ENCODE data around the gene EXOSC5.
"Not testable (repeated sequence)": the region's sequence is repeated elsewhere in the genome, so short reads cannot be mapped to it uniquely, and the experiment has no call there.

Gene EXOSC5

DNA sequence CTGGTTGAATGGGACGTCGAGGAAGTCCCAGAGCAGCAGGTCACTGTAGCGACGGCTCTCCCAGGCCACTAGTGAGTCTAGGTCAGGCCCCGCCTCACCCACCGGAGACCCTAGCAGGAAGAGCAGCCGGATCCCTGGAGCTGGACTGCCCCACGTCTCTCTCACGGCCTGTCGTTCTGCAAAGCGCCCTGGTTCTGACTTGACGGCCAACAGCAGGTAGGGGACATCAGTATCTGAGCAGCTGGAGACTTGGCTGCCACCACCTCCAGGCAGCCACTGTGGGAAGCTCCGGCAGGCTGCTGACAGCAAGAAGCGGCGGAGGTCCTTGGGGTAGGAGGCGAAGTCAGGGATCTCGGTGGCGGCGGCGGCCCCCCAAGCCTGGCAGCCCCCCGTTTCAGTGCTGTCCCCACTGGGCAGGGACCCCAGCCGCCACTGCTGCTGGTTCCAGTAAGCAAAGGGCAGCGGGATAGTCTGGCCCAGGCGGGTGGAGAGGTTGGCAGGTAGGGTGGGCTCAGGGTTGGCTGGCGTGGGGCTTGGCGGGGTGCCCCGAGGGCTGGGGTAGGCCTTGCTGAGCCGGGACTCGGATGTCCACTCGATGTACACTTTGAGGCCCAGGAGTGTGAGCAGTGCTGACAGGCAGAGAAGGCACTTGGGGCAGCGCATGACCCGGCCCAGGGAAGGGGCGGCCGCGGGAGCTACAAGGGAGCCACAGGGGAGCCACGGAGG, 29.1 kb upstream of the EXOSC5 start:
- no peak for DNase-seq

DNA sequence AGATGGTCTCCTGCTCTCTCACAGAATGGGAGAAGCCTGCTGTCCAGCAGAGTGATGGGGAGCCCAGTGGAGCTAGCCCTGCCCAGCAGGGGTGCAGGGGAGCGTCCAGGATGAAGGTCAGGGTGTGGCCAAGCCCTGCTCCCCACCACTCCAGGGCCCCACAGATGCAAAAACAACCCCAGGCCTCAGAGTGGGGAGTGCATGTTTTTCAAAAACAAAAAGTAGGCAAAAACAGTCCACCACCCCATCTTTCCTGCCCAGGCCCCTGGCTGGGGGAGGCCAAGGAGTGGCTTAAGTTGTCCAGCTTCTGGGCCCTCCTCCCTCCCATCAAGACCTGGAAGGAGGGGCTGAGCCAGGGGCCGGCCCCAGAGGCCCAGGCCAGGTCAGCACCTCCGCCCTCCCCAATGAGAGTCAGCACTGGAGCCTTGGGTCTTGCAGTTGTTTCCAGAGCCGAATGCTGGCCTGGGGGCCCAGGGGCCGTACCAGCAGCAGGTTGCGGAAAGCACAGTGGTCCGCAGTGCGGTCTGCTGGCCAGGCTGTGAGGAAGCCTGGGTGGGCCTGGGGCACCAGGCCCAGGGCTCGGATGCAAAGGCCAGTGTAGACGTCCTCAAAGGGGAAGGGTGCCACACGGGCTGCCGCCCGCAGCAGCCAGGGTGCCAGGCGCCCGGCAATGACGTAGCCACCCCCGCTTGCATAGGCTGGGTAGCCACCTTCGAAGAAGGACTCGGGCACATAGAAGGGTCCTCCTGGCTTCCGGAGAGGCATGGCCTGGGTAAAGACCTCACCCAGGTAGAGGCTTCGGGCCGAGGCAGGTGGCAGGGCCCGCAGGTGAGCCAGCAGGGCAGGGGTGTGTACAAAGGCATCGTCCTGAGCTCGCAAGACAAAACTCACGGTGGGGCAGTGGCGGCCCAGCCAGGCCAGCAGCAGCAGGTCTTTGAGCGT, 28.3 kb upstream of the EXOSC5 start:
- no peak for DNase-seq

GRCh38 chr19:41424335-41425173, 27.4 kb upstream of the EXOSC5 start:
- no peak for DNase-seq

- no peak for DNase-seq
Measured at GRCh38 chr19:41422955-41423354, 25.8 kb upstream of the EXOSC5 start.

DNA sequence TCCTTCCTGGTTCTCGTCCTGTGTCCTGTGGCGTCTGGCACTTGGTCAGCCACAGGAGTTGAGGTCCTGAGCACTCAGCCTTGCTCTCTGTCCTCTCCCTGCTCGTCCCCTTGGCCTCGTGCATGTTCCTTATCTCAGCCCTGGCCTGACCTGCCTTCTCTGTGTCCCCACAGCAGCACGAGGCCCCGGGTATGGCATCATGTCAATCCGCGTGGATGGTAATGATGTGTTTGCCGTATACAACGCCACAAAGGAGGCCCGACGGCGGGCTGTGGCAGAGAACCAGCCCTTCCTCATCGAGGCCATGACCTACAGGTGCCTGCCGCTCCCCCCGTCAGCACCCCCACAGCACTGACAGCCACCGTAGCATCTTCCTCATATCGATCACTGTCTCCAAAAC, 25.3 kb upstream of the EXOSC5 start:
- DNase-seq: no peak

DNA sequence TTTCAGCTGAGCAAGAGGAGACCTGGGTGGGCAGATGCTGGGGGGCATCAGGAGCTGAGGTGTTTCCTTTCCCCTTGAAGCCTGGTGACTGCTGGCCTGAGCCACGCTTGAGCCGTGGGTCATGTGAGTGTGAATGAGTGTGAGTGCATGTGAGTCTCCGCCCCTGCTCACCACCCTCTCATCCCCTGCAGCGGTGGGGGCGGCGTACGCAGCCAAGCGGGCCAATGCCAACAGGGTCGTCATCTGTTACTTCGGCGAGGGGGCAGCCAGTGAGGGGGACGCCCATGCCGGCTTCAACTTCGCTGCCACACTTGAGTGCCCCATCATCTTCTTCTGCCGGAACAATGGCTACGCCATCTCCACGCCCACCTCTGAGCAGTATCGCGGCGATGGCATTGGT, 24.8 kb upstream of the EXOSC5 start:
- DNase-seq: no peak

- no peak for DNase-seq
Measured at GRCh38 chr19:41421314-41421713, 24.2 kb upstream of the EXOSC5 start.

DNA sequence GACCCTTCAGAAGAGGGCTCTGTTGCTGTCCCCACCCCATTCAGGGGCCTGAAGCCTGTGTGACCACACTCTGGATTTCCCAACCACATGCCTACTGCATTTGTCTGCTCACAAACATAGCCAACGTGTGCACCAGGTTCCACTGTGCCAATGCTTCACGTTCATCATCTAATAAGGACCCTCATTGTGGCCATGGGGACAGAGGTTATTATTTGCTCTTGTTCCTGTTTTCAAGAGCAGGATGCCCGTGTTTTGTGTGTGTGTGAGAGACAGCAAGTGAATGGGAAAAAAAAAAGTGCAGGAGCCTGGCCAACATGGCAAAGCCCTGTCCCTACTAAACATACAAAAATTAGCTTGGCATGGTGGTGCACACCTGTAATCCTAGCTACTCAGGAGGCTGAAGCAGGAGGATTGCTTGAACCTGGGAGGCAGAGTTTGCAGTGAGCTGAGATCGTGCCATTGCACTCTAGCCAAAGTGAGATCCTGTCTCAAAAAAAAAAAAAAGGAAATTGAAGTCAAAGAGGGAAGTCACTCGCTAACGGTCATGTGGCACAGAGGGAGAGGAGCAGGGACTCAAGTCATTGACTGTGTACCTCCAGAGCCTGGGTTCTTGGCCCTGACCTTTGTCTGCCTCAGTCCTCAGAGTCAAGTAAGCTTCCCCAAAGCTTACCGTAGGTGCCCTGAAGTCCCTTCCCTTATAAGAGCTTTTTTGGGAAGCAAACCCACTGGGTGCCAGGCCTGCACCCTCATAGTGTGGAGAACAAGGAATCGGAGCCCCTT, 23.1 kb upstream of the EXOSC5 start:
- DNase-seq: no peak

DNA sequence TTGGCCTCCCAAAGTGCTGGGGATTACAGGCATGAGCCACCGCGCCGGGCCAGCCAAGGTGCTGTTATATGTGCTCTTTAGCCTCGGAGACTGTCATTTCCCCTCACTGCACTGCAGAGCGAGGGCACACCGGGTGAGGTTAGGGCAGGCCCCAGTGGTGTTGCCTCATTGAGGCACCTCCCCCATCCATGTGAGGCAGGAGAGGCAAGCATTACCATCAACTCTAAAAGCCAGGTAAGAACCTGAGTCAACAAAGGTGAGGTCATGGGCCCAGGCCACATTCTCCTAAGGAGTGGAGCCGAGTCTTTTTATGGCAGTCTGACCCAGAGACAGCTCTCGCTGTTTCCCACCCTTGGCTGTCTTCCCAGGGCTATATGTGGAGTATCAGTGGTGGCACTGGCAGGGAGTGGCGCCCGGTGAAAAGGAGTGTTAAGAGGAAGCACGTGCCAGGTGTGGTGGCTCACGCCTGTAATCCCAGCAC, 19.1 kb upstream of the EXOSC5 start:
- DNase-seq: peak; percentile 64

DNA sequence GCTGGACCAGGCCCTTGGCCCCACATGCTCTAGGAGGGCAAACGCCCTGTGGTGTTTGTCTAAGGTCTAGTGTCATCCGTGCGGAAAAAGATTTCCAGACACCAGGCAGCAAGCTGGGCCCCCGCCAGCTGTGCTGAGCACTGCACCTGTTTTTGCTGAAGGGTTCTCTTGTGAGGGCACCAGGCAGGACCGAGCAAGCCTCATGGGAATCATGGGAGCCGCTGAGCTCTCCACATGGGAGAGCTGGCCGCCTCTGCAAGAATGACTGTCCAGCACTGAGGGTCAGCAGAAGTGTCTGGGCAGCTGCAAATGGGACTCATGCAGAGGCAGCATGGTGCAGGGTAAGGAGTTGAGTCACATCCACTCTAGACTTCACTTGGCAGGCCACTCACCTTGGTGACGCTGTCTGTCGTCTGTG, 18.0 kb upstream of the EXOSC5 start:
- no peak for DNase-seq

DNA sequence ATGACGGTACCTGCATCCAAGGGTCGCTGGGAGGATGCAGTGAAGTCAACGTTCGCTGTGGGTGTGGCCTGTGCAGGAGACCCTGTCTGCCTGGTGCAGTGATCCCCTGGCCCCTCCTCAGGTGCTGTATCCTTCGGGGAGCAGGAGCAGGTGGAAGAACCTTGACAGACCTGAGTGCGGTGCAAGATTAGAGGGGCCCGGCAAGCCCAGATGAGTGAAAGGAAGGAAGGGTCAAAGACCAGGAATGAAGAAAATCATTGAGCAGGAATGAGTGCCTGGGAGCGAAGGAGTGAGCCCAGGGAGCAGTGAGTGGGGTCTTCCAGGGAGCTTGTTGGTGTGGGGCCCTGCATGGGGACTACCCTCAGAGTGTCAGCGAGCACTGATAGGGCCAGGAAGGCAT, 17.3 kb upstream of the EXOSC5 start:
- no peak for DNase-seq

- DNase-seq: no peak
Measured at GRCh38 chr19:41413947-41414346, 16.8 kb upstream of the EXOSC5 start.

DNA sequence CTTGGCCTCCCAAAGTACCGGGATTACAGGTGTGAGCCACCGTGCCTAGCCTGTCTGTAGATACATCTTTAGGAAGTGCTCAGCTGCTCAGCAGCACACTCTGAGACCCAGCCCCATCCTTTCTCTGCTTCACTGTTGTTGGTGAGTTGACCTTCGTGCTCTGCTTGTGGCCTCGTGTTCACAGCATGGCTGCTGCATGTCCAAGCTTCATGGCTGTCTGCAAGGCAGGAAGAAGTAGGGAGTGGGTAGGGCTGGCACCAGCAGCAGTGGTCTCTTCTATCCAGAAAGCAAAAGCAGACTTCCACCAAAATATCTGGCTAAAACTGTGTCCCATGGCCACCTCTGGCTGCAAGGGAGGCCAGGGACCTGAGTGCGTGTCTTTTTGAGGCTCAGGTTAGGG, 15.8 kb upstream of the EXOSC5 start:
- DNase-seq: no peak

DNA sequence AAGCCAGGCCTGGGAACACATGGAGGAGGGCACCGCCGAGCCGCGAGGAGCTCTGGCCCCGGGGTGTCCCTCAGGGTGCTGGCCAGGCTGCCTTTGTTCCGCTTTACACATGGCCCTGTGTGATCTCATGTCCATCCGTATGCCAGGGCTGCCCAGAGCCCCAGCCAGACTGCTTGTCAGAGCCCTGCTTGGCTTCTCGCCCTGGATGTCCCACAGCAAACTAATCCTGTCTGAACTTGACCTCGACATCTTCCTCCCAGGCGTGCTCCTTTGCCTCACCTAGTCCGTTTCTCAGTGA, 14.8 kb upstream of the EXOSC5 start:
- no peak for DNase-seq

- DNase-seq: no peak
Measured at GRCh38 chr19:41411100-41411967, 14.2 kb upstream of the EXOSC5 start.

DNA sequence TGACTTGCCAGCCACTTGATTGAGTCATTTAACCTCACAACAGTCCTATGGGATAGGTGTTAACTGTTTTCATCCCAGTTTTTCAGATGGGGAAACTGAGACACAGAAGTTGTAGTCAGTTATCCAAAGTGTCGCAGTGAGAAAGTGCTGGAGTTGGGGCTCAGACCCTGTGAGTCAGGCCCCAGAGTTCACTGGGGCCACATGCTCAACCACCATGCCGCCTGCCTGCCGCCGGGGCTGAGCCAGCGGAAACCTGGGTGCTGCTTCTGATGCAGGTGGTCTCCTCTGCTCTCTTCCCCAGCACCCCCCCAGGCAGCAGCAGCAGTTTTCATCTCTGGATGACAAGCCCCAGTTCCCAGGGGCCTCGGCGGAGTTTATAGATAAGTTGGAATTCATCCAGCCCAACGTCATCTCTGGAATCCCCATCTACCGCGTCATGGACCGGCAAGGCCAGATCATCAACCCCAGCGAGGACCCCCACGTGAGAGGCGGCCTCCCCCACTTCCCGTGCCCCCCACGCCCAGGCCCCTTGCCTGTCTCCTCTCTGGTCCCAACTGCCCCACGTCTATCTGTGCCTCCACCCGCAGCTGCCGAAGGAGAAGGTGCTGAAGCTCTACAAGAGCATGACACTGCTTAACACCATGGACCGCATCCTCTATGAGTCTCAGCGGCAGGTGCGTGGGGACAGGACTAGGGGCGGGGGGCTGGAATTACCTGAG, 13.3 kb upstream of the EXOSC5 start:
- DNase-seq: no peak

DNA sequence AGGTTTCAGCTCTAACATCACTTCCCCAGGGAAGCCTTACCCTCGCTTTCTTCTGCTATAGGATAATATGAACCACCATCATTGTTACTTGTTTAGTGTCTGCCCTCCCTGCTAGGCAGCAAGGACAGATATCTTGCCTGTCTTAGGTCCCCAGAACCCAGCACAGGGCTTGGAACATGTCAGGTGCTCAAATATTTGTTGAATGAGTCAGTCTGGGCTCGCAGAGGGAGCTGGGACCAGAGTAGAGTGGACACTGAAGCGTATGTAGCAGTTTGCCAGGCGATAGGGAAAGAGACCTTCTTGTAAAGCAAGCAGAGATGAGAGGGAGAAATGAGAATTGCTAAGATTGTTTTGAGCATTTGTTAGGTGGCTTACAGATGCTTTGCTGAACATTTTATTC, 12.1 kb upstream of the EXOSC5 start:
- DNase-seq: peak; percentile 94

DNA sequence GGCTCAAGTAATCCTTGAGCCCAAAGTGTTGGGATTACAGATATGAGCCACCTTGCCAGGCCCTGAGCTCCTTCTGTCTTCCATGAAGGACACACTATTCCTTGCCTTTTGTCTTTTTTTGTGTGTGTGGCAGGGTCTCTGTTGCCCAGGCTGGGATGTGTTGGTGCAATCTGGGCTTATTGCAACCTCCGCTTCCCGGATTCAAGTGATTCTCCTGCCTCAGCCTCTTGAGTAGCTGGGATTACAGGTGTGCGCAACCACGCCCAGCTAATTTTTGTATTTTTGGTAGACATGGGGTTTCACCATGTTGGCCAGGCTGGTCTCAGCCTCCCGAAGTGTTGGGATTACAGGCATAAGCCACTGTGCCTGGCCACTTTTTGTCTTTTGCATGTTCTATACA, 11.7 kb upstream of the EXOSC5 start:
- DNase-seq: not testable (repeated sequence)

DNA sequence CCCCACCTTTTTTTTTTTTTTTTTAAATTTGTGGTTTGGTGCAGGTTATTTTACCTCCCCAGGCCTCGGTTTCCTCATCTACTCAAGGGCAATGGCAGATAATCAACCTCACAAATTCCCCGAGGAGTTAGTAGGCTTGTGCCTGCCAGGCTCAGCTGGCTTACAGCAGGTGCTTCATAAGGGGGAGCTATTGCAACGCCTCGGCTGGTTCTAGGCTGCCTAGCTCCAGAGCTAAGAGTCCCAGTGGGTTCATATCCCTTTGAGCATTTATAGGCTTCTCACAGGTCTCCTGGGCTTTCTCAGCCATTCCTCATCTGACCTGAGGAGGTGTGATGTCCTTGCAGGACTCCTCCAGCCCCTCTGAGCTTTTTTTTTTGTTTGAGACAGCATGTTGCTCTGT, 11.1 kb upstream of the EXOSC5 start:
- no peak for DNase-seq

DNA sequence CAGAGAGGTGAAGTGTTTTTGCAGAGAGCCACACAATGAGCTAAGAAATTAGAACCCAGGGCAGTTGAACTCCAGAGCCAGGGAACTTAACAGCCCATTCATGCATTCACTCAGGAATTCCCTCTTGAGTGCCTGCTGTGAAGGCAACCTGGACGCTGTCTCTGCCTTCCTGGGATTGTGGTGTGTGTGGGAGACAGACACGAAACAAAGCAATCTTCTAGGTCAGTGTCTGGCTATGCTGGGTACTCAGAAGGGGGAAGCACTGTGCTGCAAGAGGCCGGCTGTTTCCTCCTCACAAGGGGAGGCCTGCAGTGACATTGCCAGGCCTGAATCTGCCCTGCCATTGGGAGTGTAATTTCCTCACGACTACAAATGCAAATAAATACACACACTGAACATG, 10.1 kb upstream of the EXOSC5 start:
- peak; percentile 95 for DNase-seq

DNA sequence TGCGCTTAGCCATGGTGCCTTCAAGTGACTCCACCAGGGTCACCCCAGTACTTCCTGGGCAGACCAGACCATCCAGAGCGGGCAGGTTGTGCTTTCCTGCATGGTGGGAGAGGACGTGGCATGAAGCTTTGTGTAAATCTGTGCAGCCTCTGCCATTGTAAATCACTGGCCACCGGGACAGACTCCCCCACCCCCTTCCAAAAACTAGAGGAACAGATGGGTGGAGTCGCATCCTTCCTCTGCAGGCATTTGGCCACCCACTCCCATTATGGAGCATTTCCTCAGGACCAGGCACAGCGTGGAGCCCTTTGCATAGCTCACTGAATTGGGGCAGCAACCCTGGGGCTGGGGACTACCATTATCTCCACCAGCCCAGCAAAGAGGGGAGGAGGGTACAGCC, 8.6 kb upstream of the EXOSC5 start:
- no peak for DNase-seq
